Hematopoietic multipotent progenitor cell treated with erythropoietin and hydrocortisone succinate and interleukin-3 and kit ligand, for 8 days (in vitro differentiated cells): ENCODE data around the gene TMEM156.

Experiments used
- DNase-seq: peaks from one replicate; pipeline ENCODE4 v3.0.0-alpha.2; 2015

Gene TMEM156, protein sequence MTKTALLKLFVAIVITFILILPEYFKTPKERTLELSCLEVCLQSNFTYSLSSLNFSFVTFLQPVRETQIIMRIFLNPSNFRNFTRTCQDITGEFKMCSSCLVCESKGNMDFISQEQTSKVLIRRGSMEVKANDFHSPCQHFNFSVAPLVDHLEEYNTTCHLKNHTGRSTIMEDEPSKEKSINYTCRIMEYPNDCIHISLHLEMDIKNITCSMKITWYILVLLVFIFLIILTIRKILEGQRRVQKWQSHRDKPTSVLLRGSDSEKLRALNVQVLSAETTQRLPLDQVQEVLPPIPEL

GRCh38 chr4:39032218-39033085 lies at the start of gene TMEM156:
Gene TMEM156, minus strand, starts transcription at chr4:39032409. Its CDS starts 96 bp downstream, at chr4:39032313.
- DNase-seq = peak; percentile 62

- no peak for DNase-seq
These were observed 46.6 kb upstream of the TMEM156 start for GRCh38 chr4:39078829-39079228.

- no peak for DNase-seq
These were observed 36.7 kb upstream of the TMEM156 start for GRCh38 chr4:39068907-39069306.

DNA sequence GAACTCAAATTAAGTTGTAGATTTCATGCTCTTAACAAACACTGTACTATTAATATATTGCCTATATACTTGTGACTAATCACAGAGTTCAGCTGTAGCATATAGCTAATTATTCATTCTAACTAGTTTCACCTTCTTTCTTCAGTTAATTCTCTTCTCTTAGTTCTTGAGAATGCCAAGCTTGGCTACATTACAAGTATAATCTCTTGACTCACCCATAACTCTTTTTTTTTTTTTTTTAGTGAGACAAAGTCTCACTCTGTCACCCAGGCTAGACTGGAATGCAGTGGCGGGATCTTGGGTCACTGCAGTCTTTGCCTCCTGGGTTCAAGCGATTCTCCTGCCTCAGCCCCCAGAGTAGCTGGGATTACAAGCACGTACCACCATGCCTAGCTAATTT lies 35.2 kb upstream of the TMEM156 start:
- DNase-seq = no peak

DNA sequence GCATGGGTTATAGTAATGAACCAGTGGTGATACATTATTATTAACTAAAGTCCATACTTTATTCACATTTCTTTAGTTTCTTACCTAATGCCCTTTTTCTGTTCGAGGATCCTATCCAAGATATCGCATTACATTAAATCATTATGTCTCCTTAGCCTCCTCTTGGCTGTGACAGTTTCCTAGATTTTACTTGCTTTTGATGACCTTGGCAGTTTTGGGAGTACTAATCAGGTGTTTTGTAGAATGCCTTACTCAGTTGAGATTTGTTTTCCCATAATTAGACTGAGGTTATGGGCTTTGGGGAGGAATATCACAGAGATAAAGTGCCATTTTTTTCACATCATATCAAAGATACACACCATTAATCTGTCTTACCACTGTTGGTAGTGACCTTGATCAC lies 34.8 kb upstream of the TMEM156 start:
- no peak for DNase-seq

DNA sequence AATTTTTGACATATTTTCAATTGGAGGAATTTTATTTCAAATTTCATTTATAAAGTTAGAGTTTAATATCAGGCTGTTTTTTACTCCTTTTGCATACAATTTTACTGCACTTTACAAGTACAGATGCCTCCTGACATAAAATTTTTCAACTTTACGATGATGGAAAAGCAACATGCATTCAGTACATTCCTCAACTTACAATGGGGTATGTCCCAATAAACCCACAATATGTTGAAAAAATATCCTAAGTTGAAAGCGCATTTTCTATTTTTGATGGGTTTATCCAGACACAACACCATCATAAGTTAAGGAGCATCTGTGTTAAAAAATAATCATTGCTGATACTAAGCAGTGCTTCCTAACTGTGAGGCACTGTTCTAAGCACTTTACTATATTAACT lies 34.2 kb upstream of the TMEM156 start:
- DNase-seq = no peak

DNA sequence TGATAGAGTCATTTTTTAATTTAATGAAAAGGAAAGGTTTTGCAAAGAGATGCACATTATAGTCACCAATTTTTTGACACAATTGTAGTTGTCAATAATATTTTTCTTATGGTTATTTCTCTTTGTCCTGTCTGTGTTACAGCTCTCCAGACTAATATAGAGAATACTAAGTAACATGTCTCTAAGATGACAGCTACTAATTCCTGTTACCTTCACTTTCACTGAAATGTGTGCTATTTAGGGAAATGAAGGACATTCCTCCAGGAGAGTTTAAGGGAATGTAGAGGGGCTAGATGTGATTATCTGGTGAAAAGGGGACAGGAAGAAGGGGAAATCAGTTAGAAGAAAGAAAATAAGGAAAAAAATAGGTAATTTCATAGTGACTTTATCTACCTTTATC lies 31.2 kb upstream of the TMEM156 start:
- DNase-seq = no peak

- no peak for DNase-seq
These were observed 30.5 kb upstream of the TMEM156 start for GRCh38 chr4:39062770-39063097.

- DNase-seq = no peak
These were observed 30.0 kb upstream of the TMEM156 start, which contains the start of gene KLHL5 for GRCh38 chr4:39062094-39062769. Gene KLHL5, plus strand, starts transcription at chr4:39062232. Its CDS starts 421 bp downstream, at chr4:39062653.

GRCh38 chr4:39061457-39061856 lies 29.2 kb upstream of the TMEM156 start:
- no peak for DNase-seq

GRCh38 chr4:39056023-39056422 lies 23.8 kb upstream of the TMEM156 start:
- DNase-seq = no peak

- DNase-seq = peak; percentile 7
These were observed 22.3 kb upstream of the TMEM156 start for GRCh38 chr4:39054497-39054896.

- DNase-seq = no peak
These were observed 21.8 kb upstream of the TMEM156 start for GRCh38 chr4:39053983-39054382.

DNA sequence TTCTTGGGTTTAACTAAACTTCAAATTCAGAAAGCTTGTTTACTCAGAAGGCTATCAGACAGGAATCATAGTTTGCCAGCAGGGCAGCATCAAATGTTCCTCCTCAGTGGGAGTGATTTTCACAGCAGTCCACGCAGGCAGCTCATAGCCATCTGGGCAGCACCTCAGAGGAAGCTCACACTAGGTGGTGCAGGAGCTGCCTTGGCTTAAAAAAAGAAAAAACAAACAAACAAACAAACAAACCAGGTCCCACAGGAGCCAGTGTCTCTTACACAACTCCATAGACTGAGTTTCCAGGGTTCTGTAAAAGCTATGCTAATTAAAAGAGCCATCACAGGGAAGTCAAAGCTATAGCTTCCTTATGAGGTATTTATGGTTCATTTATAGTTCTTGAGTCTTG lies 19.3 kb upstream of the TMEM156 start:
- DNase-seq = no peak

GRCh38 chr4:39050590-39050989 lies 18.4 kb upstream of the TMEM156 start:
- DNase-seq = no peak

GRCh38 chr4:39048311-39048710 lies 16.1 kb upstream of the TMEM156 start:
- no peak for DNase-seq

DNA sequence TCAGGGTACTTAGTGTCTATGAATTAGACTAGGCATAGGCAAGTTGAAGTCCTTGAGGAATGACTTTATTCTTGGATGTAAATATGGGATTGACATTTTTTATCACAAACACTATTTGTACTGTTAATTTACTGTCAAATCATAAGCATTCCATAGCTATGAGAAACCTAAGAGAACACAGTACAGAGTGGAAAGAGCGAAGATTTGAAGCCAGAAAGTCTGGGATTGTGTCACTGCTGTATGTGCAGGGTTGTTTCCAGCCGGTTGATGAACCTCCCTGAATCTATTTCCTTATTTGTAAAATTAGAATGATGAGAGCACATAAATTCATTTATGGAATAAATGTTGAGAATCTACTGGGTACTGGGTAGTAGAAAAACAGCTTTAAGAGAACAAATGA lies 15.5 kb upstream of the TMEM156 start:
- no peak for DNase-seq

GRCh38 chr4:39046249-39046648 lies 14.0 kb upstream of the TMEM156 start:
- DNase-seq = no peak

GRCh38 chr4:39045827-39046221 lies 13.6 kb upstream of the TMEM156 start:
- peak; percentile 14 for DNase-seq

DNA sequence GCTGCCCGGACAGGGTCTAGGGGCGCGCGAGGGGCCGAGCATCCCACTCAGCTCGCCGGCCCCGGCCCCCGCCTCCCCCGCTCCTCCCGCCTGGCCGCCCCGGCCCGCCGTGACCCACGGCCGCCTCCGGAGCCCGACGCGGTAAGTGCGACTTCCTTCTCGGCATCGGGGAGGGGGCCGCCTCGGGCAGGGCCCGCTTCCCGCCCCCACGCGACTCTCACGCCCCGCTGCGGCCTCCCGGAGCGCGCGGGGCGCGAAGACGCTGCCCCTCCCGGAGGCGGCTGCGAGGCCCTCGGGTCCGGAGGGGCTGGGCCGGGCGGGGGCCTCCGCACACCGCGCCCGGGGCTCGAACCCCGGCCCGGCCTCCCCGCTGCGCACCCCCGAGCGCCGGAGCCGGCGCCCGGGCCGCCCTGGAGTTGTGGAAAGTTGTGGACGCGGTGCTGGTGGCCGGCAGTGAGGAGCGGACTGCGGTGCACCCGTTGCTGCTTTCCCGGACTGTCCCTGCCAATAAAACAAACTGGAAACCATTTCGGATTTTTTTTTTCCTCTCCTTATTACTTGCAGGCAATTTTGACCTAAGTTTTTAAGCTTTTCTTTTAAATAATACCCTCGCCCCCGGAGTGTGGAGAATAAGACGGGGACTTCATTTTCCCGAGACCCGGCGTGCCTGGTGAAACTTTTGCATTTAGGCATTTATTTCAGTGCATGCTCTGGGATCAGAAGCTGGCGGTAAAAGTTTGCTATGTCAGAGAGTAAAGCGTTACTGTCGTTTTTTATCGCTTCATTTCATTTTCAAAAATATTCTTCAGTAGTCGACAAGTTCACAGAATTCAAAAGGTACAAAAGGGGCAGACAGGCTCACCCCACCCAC lies 13.0 kb upstream of the TMEM156 start:
- peak; percentile 8 for DNase-seq

GRCh38 chr4:39044364-39044955 lies 12.3 kb upstream of the TMEM156 start:
- peak; percentile 71 for DNase-seq

- peak; percentile 5 for DNase-seq
These were observed 11.7 kb upstream of the TMEM156 start for GRCh38 chr4:39043861-39044363.
